Measurements from ENCODE around the gene CACFD1. TPM values are rescaled to one million over a fixed set of nuclear protein-coding genes. Genes with fewer than 3 reads are reported as not detected.

CACFD1 gene
- total and polyA plus RNA-seq, 9 of the 15 experiments (the other 6 are each of a cell fraction or from before 2014, with no cell fraction given): 0.11 to 1.4 (median 1.1) TPM; not detected in 2

GRCh38 chr9:133465984-133466383 lies 6.2 kb downstream of the CACFD1 start:
- Histone ChIP-seq H3K4me2 (ENCODE audit: insufficient read depth, low read length) (no peak overlapping the region), H3K9ac (ENCODE audit: insufficient read depth in 1 of 2, low read depth in 2 of 2, low read length in 2 of 2) (no peak overlapping the region), H3K9me3 (replicated peaks; ENCODE audit: control insufficient read depth, insufficient read depth, low read depth, low read length) (no peaks in the 10 kb centered on the region), H2AFZ (ENCODE audit: low read depth, low read length) (no peak overlapping the region), H3K36me3 (ENCODE audit: control insufficient read depth, insufficient read depth, low read length) (no peaks in the 10 kb centered on the region), H3K27ac (ENCODE audit: extremely low read depth, low read depth, low read length) (no peak overlapping the region), H3K4me1 (replicated peaks in 1 of 2; ENCODE audit: control insufficient read depth in 2 of 2, insufficient read depth in 2 of 2, low read length in 2 of 2) (peaks cover 0 to 32% of the 10 kb centered on the region in 2 experiments; a peak in 2 of 5 replicates), H4K20me1 (replicated peaks; ENCODE audit: control insufficient read depth, insufficient read depth, low read length) (peaks cover 29% of the 10 kb centered on the region), H3K4me3 (no peak overlapping the region), H3K9me1 (ENCODE audit: control insufficient read depth, insufficient read depth, low read length) (no peaks in the 10 kb centered on the region), H3K79me2 (ENCODE audit: control insufficient read depth, insufficient read depth, low read length) (no peaks in the 10 kb centered on the region), H3K27me3 (ENCODE audit: control insufficient read depth in 2 of 2, insufficient read depth in 2 of 2, low read length in 2 of 2) (peaks cover 23 to 82% of the 10 kb centered on the region in 2 experiments; a peak in 4 of 5 replicates)
- FAIRE-seq (no peak), DNase-seq (ENCODE audit: extremely low read depth in 1 of 4, low spot score in 3 of 4) (no peak), ATAC-seq (no peak)
- ChIA-PET CTCF (ENCODE audit: low intra/inter-chr PET ratio) (no interaction called here), POLR2A (interaction anchor here (1.9 kb wide), 1 partner anchor 19 kb away, joined by 4 read pairs; no protein-coding TSS in a partner anchor)
- WGBS (ENCODE audit: insufficient coverage, low coverage, missing lambda C conversion rate): 8% methylated on average over 6 of the region's 6 CpGs
- TF ChIP-seq KLF10 (CRISPR knock-in tag; IDR thresholded peaks at IDR 0.05) (no peak), L3MBTL2 (IDR thresholded peaks at IDR 0.05) (peak; percentile 81)
- TF ChIP-seq, protein P1, sequence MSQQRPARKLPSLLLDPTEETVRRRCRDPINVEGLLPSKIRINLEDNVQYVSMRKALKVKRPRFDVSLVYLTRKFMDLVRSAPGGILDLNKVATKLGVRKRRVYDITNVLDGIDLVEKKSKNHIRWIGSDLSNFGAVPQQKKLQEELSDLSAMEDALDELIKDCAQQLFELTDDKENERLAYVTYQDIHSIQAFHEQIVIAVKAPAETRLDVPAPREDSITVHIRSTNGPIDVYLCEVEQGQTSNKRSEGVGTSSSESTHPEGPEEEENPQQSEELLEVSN (IDR thresholded peaks at IDR 0.05; ENCODE audit: borderline replicate concordance in 1 of 2, extremely low read depth in 1 of 2, insufficient read depth in 1 of 2, insufficient read length in 1 of 2, low read depth in 1 of 2, low read length in 1 of 2, poor library complexity in 1 of 2, severe bottlenecking in 1 of 2): peak in 1 of 2 experiments; percentile 39
- in situ Hi-C loops (cut with MboI) (no loop called here), intact Hi-C loops (cut with micrococcal nuclease) (no loop called here)
- no TSS peak for BruUV-seq (replicated peaks)

DNA sequence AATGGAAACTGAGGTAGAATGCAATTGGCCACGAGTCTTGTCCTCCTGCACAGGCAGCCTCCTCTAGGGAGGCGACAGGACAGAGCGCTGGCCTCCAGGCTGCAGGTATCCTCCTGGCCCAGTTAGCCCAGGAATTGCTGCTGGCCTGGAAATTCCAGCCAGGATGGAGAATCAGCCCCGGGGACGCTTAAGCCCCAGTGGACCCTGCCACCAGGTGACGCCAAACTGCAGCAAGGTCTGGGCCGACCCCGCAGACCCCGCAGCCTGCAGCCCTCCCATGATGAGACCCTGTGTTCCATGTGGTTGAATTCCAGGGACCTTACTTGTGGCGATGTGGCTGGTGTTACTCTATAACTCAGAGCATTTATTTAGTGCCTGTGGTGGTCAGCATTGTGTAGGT lies 7.3 kb downstream of the CACFD1 start:
- TF ChIP-seq XRCC4 (IDR thresholded peaks at IDR 0.05; ENCODE audit: extremely low read depth, insufficient read depth, insufficient read length) (no peak), ZBTB7A (IDR thresholded peaks at IDR 0.05; ENCODE audit: borderline replicate concordance, control insufficient read depth, low read depth, low read length) (peak; percentile 54; the same call in 1 of the 2 replicates)
- TF ChIP-seq, protein P2, sequence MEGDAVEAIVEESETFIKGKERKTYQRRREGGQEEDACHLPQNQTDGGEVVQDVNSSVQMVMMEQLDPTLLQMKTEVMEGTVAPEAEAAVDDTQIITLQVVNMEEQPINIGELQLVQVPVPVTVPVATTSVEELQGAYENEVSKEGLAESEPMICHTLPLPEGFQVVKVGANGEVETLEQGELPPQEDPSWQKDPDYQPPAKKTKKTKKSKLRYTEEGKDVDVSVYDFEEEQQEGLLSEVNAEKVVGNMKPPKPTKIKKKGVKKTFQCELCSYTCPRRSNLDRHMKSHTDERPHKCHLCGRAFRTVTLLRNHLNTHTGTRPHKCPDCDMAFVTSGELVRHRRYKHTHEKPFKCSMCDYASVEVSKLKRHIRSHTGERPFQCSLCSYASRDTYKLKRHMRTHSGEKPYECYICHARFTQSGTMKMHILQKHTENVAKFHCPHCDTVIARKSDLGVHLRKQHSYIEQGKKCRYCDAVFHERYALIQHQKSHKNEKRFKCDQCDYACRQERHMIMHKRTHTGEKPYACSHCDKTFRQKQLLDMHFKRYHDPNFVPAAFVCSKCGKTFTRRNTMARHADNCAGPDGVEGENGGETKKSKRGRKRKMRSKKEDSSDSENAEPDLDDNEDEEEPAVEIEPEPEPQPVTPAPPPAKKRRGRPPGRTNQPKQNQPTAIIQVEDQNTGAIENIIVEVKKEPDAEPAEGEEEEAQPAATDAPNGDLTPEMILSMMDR (IDR thresholded peaks at IDR 0.05 in 2 of 3, conservative IDR thresholded peaks at IDR 0.05 in 1 of 3; ENCODE audit: insufficient read depth in 2 of 3, low read depth in 1 of 3, low read length in 3 of 3): peak in 2 of 3 experiments; percentile 6 to 7; a peak in 1 of 6 replicates
- BruUV-seq (replicated peaks): no TSS peak
- Histone ChIP-seq H2AFZ (ENCODE audit: low read depth, low read length) (no peak overlapping the region), H4K20me1 (replicated peaks; ENCODE audit: control insufficient read depth, insufficient read depth, low read length) (peaks cover 20% of the 10 kb centered on the region), H3K9me1 (ENCODE audit: control insufficient read depth, insufficient read depth, low read length) (no peaks in the 10 kb centered on the region), H3K36me3 (ENCODE audit: control insufficient read depth, insufficient read depth, low read length) (no peaks in the 10 kb centered on the region), H3K27me3 (ENCODE audit: control insufficient read depth in 2 of 2, insufficient read depth in 2 of 2, low read length in 2 of 2) (peaks cover 23 to 82% of the 10 kb centered on the region in 2 experiments; a peak in 4 of 5 replicates), H3K9me3 (replicated peaks; ENCODE audit: control insufficient read depth, insufficient read depth, low read depth, low read length) (no peaks in the 10 kb centered on the region), H3K79me2 (ENCODE audit: control insufficient read depth, insufficient read depth, low read length) (no peaks in the 10 kb centered on the region), H3K27ac (ENCODE audit: extremely low read depth, low read depth, low read length) (no peak overlapping the region), H3K9ac (ENCODE audit: insufficient read depth in 1 of 2, low read depth in 2 of 2, low read length in 2 of 2) (peak overlapping the region in 1 of 2 experiments; percentile 17; a peak in 1 of 4 replicates), H3K4me1 (replicated peaks in 1 of 2; ENCODE audit: control insufficient read depth in 2 of 2, insufficient read depth in 2 of 2, low read length in 2 of 2) (peaks cover 0 to 38% of the 10 kb centered on the region in 2 experiments; a peak in 2 of 5 replicates), H3K4me2 (ENCODE audit: insufficient read depth, low read length) (no peak overlapping the region), H3K4me3 (no peak overlapping the region)
- ChIA-PET POLR2A (no interaction called here), CTCF (ENCODE audit: low intra/inter-chr PET ratio) (no interaction called here)
- in situ Hi-C loops (cut with MboI) (no loop called here), intact Hi-C loops (cut with micrococcal nuclease) (no loop called here)
- no peak for DNase-seq (ENCODE audit: extremely low read depth in 1 of 4, low spot score in 3 of 4)
- no peak for ATAC-seq
- 28% methylated on average over 10 of the region's 10 CpGs for WGBS (ENCODE audit: insufficient coverage, low coverage, missing lambda C conversion rate)
- no peak for FAIRE-seq
